Lung (tissue), 12 donors: ENCODE measurements around the gene NAPEPLD. TPM values are rescaled to one million over a fixed set of nuclear protein-coding genes. Genes with fewer than 3 reads are reported as not detected.

Source experiments
- ATAC-seq: fragments of 200-7000 bp; cut with Tn5 transposase; one replicate; pipeline ENCODE4 v1.9.1; 2020; ENCODE audit warnings: moderate number of reproducible peaks; ENCODE audit not compliant: insufficient read depth, low FRiP score
- DNase-seq, 3 donors: peaks; one replicate each; pipeline ENCODE4 v3.0.0-alpha.2; 2013 to 2017
- H3K27ac ChIP-seq, 2 donors: one replicate each; pipeline ENCODE4 v1.5.1; 2013; ENCODE audit warnings: mild to moderate bottlenecking in 2 of 2, moderate library complexity in 2 of 2, control low read depth in 1 of 2, inconsistent platforms in 1 of 2, low read depth in 1 of 2, low read length in 1 of 2
- H3K27me3 ChIP-seq, 3 donors: one replicate each; pipeline ENCODE4 v1.5.1; 2013; ENCODE audit warnings: low read length in 2 of 3; ENCODE audit not compliant: control insufficient read depth in 3 of 3, insufficient read depth in 3 of 3
- H3K36me3 ChIP-seq, 4 donors: one replicate each; pipeline ENCODE4 v1.5.1; 2013; ENCODE audit warnings: low read length in 4 of 4, mild to moderate bottlenecking in 1 of 4, moderate library complexity in 1 of 4; ENCODE audit not compliant: control insufficient read depth in 4 of 4, insufficient read depth in 4 of 4
- H3K4me1 ChIP-seq, 5 donors: one replicate each; pipeline ENCODE4 v1.5.1; 2013; ENCODE audit warnings: low read length in 5 of 5, mild to moderate bottlenecking in 2 of 5, moderate library complexity in 1 of 5; ENCODE audit not compliant: control insufficient read depth in 5 of 5, insufficient read depth in 5 of 5
- H3K4me3 ChIP-seq: one replicate; pipeline ENCODE4 v1.5.1; 2013; ENCODE audit warnings: mild to moderate bottlenecking, control low read depth, moderate library complexity
- H3K9ac ChIP-seq, 2 donors: one replicate each; pipeline ENCODE4 v1.5.1; 2013; ENCODE audit warnings: low read length in 2 of 2, control low read depth in 1 of 2; ENCODE audit not compliant: insufficient read depth in 1 of 2
- H3K9me3 ChIP-seq, 4 donors: one replicate each; pipeline ENCODE4 v1.5.1; 2013; ENCODE audit warnings: low read length in 3 of 4, mild to moderate bottlenecking in 1 of 4, moderate library complexity in 1 of 4; ENCODE audit not compliant: control insufficient read depth in 4 of 4, insufficient read depth in 3 of 4
- CTCF ChIP-seq: IDR thresholded peaks from 2 replicates; pipeline ENCODE4 v1.5.1; 2012; ENCODE audit warnings: mild to moderate bottlenecking; ENCODE audit errors: control extremely low read depth, extremely low read depth
- WGBS, 2 donors: extraction: QIAGEN DNeasy Blood & Tissue Kit; methylation state at CpG; one replicate each; pipeline ENCODE4 v1.1.7; 2013; 5-methylcytosine and 5-hydroxymethylcytosine counted together
- polyA plus RNA-seq, 2 donors: library from polyadenylated mRNA; stranded (reverse); fragments of 200-250 nt; gene quantifications; one replicate each; pipeline ENCODE4 v1.2.1, GENCODE V29; 2013
- total RNA-seq, 2 donors: library from RNA; depleted of rRNA in 1 of 2; stranded (reverse); fragments of >200 nt in 1 of 2; gene quantifications; one replicate each; pipeline ENCODE4 v1.2.1, GENCODE V29; 2014 to 2021
- donor health status: control.
- donor health status: control.
- donor health status: Bipolar disorder and iron deficiency.
- donor health status: healthy.
- donor health status: DM: yes; HTN: yes; CAD: no.

The NAPEPLD gene
- total and polyA plus RNA-seq, 4 donors, result 2.9 to 37.0 (median 8.9) TPM

GRCh38 chr7:103140061-103140460, 8.8 kb downstream of the NAPEPLD start:
- no peaks in the 10 kb centered on the region for H3K9me3 ChIP-seq
- ATAC-seq (no peak), DNase-seq (no peak)
- no peak overlapping the region for H3K9ac ChIP-seq
- peaks cover 0 to 7% (median 0%) of the 10 kb centered on the region in 5 donors for H3K4me1 ChIP-seq
- H3K36me3 ChIP-seq, result peaks cover 0 to 6% (median 1%) of the 10 kb centered on the region in 4 donors
- no peak overlapping the region for H3K4me3 ChIP-seq
- 89% methylated on average over 2 of the region's 2 CpGs; no CpG with 5 or more reads in 1 of the 2 donors for WGBS, 2 donors
- H3K27me3 ChIP-seq, result no peaks in the 10 kb centered on the region
- TF ChIP-seq CTCF, result no peak
- no peak overlapping the region for H3K27ac ChIP-seq

GRCh38 chr7:103134836-103135554, 13.9 kb downstream of the NAPEPLD start:
- H3K9ac ChIP-seq, result no peak overlapping the region
- no peak for ATAC-seq
- no peak overlapping the region for H3K4me3 ChIP-seq
- no peaks in the 10 kb centered on the region for H3K36me3 ChIP-seq
- H3K9me3 ChIP-seq, result no peaks in the 10 kb centered on the region
- no peak for TF ChIP-seq CTCF
- H3K27me3 ChIP-seq, result no peaks in the 10 kb centered on the region
- H3K27ac ChIP-seq, result no peak overlapping the region
- WGBS, 2 donors, result 76 to 82% methylated on average over 3 of the region's 3 CpGs
- DNase-seq, result peak in 2 of 3 donors; percentile 54 to 74
- peaks cover 0 to 13% (median 1%) of the 10 kb centered on the region in 5 donors for H3K4me1 ChIP-seq

- Histone ChIP-seq H3K27me3 (no peaks in the 10 kb centered on the region), H3K4me1 (peaks cover 0 to 13% (median 1%) of the 10 kb centered on the region in 5 donors), H3K4me3 (no peak overlapping the region), H3K27ac (no peak overlapping the region), H3K36me3 (peaks cover under 1 to 4% (median 3%) of the 10 kb centered on the region in 4 donors), H3K9me3 (no peaks in the 10 kb centered on the region), H3K9ac (no peak overlapping the region)
- DNase-seq, result no peak
- ATAC-seq, result no peak
- TF ChIP-seq CTCF, result no peak
- WGBS, 2 donors, result 80 to 81% methylated on average over 9 of the region's 9 CpGs
Observed at GRCh38 chr7:103132995-103133688, 15.8 kb downstream of the NAPEPLD start.
